SU-DHL-6 (cell line): ENCODE measurements around the gene PCDHB6.
A peak's percentile ranks its signal among the peaks of the same experiment; 100 is the strongest.
"Not testable (repeated sequence)": the region's sequence is repeated elsewhere in the genome, so short reads cannot be mapped to it uniquely, and the experiment has no call there.

Experiments
- H2AFZ ChIP-seq: fragments of 200-600 bp; sonication (generic); 2 replicates; pipeline ENCODE4 v1.6.1; 2014; ENCODE audit warnings: low read depth, mild to moderate bottlenecking, moderate library complexity, mixed read lengths, antibody characterized with exemption, low read length; ENCODE audit not compliant: severe bottlenecking
- H3F3A ChIP-seq: fragments of 200-600 bp; shearing (Covaris generic); 2 replicates; pipeline ENCODE4 v1.6.0; 2016; ENCODE audit warnings: antibody characterized with exemption, mild to moderate bottlenecking; ENCODE audit not compliant: insufficient read depth
- H3K27ac ChIP-seq: fragments of 200-600 bp; sonication (generic); 2 replicates; pipeline ENCODE4 v1.5.1; 2016; ENCODE audit warnings: low read depth, mild to moderate bottlenecking, low read length, moderate library complexity, mixed read lengths
- H3K27me3 ChIP-seq: fragments of 200-600 bp; sonication (generic), shearing (Covaris generic); 2 replicates; pipeline ENCODE4 v1.6.0; 2014; ENCODE audit warnings: mild to moderate bottlenecking, low read length
- H3K36me3 ChIP-seq: fragments of 200-600 bp; sonication (generic); 2 replicates; pipeline ENCODE4 v1.6.1; 2014; ENCODE audit warnings: mild to moderate bottlenecking, low read length, mixed read lengths
- H3K4me2 ChIP-seq: fragments of 300-600, 200-600 bp; shearing (Covaris generic), sonication (generic); 2 replicates; pipeline ENCODE4 v1.6.0; 2014; ENCODE audit warnings: low read length, low read depth, mild to moderate bottlenecking; ENCODE audit not compliant: poor library complexity, severe bottlenecking
- H3K4me3 ChIP-seq: fragments of 200-600 bp; sonication (generic); 2 replicates; pipeline ENCODE4 v1.5.1; 2014; ENCODE audit warnings: antibody characterized with exemption, low read length, mild to moderate bottlenecking, mixed read lengths; ENCODE audit not compliant: insufficient read depth, poor library complexity, severe bottlenecking
- H3K79me2 ChIP-seq: fragments of 200-600 bp; sonication (generic); 2 replicates; pipeline ENCODE4 v1.6.1; 2014; ENCODE audit warnings: mild to moderate bottlenecking, low read length, moderate library complexity; ENCODE audit not compliant: insufficient read depth
- H3K9ac ChIP-seq: fragments of 200-600 bp; sonication (generic); 2 replicates; pipeline ENCODE4 v1.7.0; 2014; ENCODE audit warnings: mild to moderate bottlenecking, low read length
- H3K9me2 ChIP-seq: fragments of 200-600 bp; sonication (generic); replicated peaks from 2 replicates; pipeline ENCODE4 v1.6.1; 2014; ENCODE audit warnings: low read length; ENCODE audit not compliant: insufficient read depth
- H3K9me3 ChIP-seq: fragments of 200-600 bp; sonication (generic); 2 replicates; pipeline ENCODE4 v1.6.1; 2014; ENCODE audit warnings: low read length, mixed read lengths; ENCODE audit not compliant: insufficient read depth
- H4K20me1 ChIP-seq: fragments of 200-600 bp; sonication (generic); 2 replicates; pipeline ENCODE4 v1.6.1; 2014; ENCODE audit warnings: low read depth, mild to moderate bottlenecking, antibody characterized with exemption, low read length, moderate library complexity, mixed read lengths
- EZH2phosphoT487 ChIP-seq: fragments of 200-600 bp; sonication (generic), shearing (Covaris generic); conservative IDR thresholded peaks from 2 replicates; pipeline ENCODE4 v1.6.1; 2018; ENCODE audit warnings: mild to moderate bottlenecking, antibody characterized with exemption, low read length, moderate library complexity, mixed read lengths
- TF ChIP-seq, protein P1 (sequence below): fragments of 200-600 bp; sonication (generic); IDR thresholded peaks from one replicate; pipeline ENCODE4 v1.5.1; 2017; ENCODE audit warnings: antibody characterized with exemption, mild to moderate bottlenecking, low read length, moderate library complexity; ENCODE audit not compliant: insufficient read depth, poor library complexity, severe bottlenecking

Gene PCDHB6

DNA sequence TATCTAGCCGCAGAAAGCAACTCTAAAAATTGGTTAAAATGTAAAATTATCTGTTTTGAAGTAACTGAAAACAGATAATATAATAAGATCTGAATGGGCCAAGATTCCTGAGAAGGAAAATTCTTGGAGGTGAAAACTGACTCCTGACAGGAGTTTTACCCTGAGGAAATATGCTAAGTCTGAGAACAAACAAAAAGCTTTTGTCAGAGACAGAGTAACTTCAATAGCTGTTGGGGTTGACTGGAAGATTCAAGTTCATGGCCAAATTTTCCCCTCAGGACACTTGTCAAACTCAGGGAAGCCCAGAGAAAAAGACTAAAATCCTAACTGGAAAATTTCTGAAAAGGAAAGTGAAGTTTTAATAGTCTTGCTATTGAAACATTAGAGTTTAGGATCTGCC, 22.6 kb upstream of the PCDHB6 start:
- no peaks in the 10 kb centered on the region for H3K9me2 ChIP-seq
- H3K9me3 ChIP-seq, result no peaks in the 10 kb centered on the region
- no peak overlapping the region for H3K4me2 ChIP-seq
- H3K9ac ChIP-seq, result no peak overlapping the region
- H3K27ac ChIP-seq, result no peak overlapping the region
- H2AFZ ChIP-seq, result no peak overlapping the region
- H3K79me2 ChIP-seq, result no peaks in the 10 kb centered on the region
- H3F3A ChIP-seq, result no peaks in the 10 kb centered on the region
- H3K4me3 ChIP-seq, result no peak overlapping the region
- no peak for TF ChIP-seq EZH2phosphoT487
- TF ChIP-seq, protein P1, sequence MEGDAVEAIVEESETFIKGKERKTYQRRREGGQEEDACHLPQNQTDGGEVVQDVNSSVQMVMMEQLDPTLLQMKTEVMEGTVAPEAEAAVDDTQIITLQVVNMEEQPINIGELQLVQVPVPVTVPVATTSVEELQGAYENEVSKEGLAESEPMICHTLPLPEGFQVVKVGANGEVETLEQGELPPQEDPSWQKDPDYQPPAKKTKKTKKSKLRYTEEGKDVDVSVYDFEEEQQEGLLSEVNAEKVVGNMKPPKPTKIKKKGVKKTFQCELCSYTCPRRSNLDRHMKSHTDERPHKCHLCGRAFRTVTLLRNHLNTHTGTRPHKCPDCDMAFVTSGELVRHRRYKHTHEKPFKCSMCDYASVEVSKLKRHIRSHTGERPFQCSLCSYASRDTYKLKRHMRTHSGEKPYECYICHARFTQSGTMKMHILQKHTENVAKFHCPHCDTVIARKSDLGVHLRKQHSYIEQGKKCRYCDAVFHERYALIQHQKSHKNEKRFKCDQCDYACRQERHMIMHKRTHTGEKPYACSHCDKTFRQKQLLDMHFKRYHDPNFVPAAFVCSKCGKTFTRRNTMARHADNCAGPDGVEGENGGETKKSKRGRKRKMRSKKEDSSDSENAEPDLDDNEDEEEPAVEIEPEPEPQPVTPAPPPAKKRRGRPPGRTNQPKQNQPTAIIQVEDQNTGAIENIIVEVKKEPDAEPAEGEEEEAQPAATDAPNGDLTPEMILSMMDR, result no peak
- H3K36me3 ChIP-seq, result no peaks in the 10 kb centered on the region
- H3K27me3 ChIP-seq, result no peaks in the 10 kb centered on the region
- H4K20me1 ChIP-seq, result 0 out of 2 replicates have a peak, but pooled peaks cover 4% of the 10 kb centered on the region

DNA sequence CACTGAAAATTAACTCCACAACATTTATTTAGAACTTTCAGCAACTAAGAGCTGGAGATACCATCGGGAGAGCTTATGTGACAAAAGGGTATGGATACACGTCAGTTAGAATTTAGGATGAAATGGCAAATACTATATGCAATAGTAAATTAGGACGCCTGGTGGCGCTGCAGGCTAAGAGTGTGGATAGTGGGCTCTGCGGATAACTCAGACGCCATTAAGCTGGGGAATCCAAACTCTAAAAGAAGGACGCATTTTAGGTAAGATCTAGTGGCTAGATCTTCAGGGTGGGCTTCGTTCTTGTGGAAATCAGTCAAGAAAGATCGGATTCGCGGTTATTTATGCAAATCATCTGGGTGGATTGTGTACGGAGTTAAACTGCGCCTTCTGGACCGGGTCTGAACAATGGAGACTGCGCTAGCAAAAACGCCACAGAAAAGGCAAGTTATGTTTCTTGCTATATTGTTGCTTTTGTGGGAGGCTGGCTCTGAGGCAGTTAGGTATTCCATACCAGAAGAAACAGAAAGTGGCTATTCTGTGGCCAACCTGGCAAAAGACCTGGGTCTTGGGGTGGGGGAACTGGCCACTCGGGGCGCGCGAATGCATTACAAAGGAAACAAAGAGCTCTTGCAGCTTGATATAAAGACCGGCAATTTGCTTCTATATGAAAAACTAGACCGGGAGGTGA, 14.7 kb upstream of the PCDHB6 start, which contains the start of gene PCDHB5:
PCDHB5 (plus strand) TSS at position 177 of the 688 bp plus-strand sequence; CDS start at position 406, 229 bp downstream.
- Histone ChIP-seq H3K4me3 (no peak within 1 kb of the TSS), H3K4me2 (no peak within 1 kb of the TSS), H3K27ac (no peak within 1 kb of the TSS), H3K36me3 (no peaks in the 10 kb centered on the region), H3F3A (no peaks in the 10 kb centered on the region), H4K20me1 (no peaks in the 10 kb centered on the region), H3K27me3 (no peaks in the 10 kb centered on the region), H3K9me3 (0 out of 2 replicates have a peak, but pooled peaks cover 4% of the 10 kb centered on the region), H3K79me2 (no peaks in the 10 kb centered on the region), H3K9ac (no peak within 1 kb of the TSS), H3K9me2 (no peaks in the 10 kb centered on the region), H2AFZ (no peak within 1 kb of the TSS)
- no peak for TF ChIP-seq EZH2phosphoT487
- TF ChIP-seq, protein P1, result peak; percentile 11

DNA sequence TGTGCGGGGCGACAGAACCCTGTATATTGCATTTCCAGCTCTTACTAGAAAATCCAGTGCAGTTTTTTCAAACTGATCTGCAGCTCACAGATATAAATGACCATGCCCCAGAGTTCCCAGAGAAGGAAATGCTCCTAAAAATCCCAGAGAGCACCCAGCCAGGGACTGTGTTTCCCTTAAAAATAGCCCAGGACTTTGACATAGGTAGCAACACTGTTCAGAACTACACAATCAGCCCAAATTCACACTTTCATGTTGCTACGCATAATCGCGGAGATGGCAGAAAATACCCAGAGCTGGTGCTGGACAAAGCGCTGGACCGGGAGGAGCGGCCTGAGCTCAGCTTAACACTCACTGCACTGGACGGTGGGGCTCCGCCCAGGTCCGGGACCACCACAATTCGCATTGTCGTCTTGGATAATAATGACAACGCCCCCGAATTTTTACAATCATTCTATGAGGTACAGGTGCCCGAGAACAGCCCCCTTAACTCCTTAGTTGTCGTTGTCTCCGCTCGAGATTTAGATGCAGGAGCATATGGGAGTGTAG, 14.1 kb upstream of the PCDHB6 start:
- no peaks in the 10 kb centered on the region for H3K27me3 ChIP-seq
- H3K4me2 ChIP-seq, result no peak overlapping the region
- no peaks in the 10 kb centered on the region for H4K20me1 ChIP-seq
- H3K9me2 ChIP-seq, result no peaks in the 10 kb centered on the region
- H3K9me3 ChIP-seq, result 0 out of 2 replicates have a peak, but pooled peaks cover 4% of the 10 kb centered on the region
- no peak overlapping the region for H2AFZ ChIP-seq
- TF ChIP-seq EZH2phosphoT487, result no peak
- H3K4me3 ChIP-seq, result no peak overlapping the region
- no peaks in the 10 kb centered on the region for H3K36me3 ChIP-seq
- no peak overlapping the region for H3K9ac ChIP-seq
- no peak overlapping the region for H3K27ac ChIP-seq
- H3F3A ChIP-seq, result no peaks in the 10 kb centered on the region
- H3K79me2 ChIP-seq, result no peaks in the 10 kb centered on the region

DNA sequence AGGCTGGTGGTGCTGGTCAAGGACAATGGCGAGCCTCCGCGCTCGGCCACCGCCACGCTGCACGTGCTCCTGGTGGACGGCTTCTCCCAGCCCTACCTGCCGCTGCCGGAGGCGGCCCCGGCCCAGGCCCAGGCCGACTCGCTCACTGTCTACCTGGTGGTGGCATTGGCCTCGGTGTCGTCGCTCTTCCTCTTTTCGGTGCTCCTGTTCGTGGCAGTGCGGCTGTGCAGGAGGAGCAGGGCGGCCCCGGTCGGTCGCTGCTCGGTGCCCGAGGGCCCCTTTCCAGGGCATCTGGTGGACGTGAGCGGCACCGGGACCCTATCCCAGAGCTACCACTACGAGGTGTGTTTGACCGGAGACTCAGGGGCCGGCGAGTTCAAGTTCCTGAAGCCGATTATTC, 12.5 kb upstream of the PCDHB6 start:
- H4K20me1 ChIP-seq, H3K9me2 ChIP-seq, H3K4me3 ChIP-seq, H3K9ac ChIP-seq, H2AFZ ChIP-seq, H3K9me3 ChIP-seq, H3K79me2 ChIP-seq, H3F3A ChIP-seq, H3K27ac ChIP-seq, H3K27me3 ChIP-seq, H3K4me2 ChIP-seq, H3K36me3 ChIP-seq: not testable (repeated sequence)
